Measurements from ENCODE around the gene HSF5. TPM values are rescaled to one million over a fixed set of nuclear protein-coding genes. Genes with fewer than 3 reads are reported as not detected.

The HSF5 gene
- total and polyA plus RNA-seq, 2 of the 4 experiments (the other 2 are of a cell fraction): not detected

DNA sequence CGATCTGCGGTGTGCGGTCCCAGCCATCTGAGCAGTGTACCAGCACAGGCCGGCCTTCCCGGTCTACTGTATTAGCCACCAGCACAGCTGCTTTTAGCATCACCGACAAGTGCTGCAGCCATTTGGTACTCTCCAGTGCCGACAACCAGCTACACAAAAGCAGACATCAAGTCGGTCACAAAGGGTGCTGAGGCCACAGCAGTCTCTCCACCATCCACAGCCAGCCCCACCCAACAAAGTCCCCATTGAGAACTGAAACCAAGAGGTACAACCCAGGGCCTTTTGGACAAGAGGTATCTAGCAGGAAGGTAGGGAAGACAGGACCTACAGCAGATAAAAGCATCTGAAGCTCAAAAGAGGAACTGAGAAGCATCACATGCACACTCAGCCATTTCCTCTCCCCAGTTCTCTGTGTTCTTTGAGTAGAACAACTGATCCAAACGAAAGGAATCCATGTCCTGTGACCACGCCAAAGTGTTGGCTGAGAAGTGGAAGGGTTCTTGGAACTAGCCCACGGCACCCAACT is 16.7 kb upstream of the HSF5 start:
- Histone ChIP-seq H2AK5ac (ENCODE audit: low read depth, low read length) (no peak overlapping the region), H3K18ac (ENCODE audit: low read depth, low read length) (no peak overlapping the region), H3K27ac (ENCODE audit: insufficient read depth, low read length) (no peak overlapping the region), H3K23ac (ENCODE audit: low read depth, low read length) (no peak overlapping the region), H3K4me1 (ENCODE audit: control insufficient read depth, insufficient read depth, low read length) (no peaks in the 10 kb centered on the region), H3K9ac (ENCODE audit: low read depth, low read length) (no peak overlapping the region), H2AFZ (replicated peaks; ENCODE audit: low read length, poor library complexity) (no peak overlapping the region), H3K36me3 (ENCODE audit: control insufficient read depth, insufficient read depth, low read length) (peaks cover 68% of the 10 kb centered on the region), H4K20me1 (ENCODE audit: insufficient read depth, low read length) (no peaks in the 10 kb centered on the region), H3K9me1 (ENCODE audit: insufficient read depth, low read length) (peaks cover 7% of the 10 kb centered on the region; the same call in 1 of the 2 replicates), H2BK5ac (ENCODE audit: low read depth, low read length, poor library complexity, severe bottlenecking) (no peak overlapping the region), H3K79me1 (ENCODE audit: low read depth in 1 of 2, low read length in 2 of 2) (peaks cover 0 to 8% of the 10 kb centered on the region in 2 experiments; a peak in 1 of 4 replicates), H3K27me3 (ENCODE audit: control insufficient read depth, insufficient read depth, low read length) (no peaks in the 10 kb centered on the region), H3K4me3 (ENCODE audit: insufficient read depth, low read depth, low read length) (no peak overlapping the region), H2BK120ac (ENCODE audit: low read depth, low read length) (no peak overlapping the region), H3K14ac (replicated peaks; ENCODE audit: low read depth, low read length) (no peak overlapping the region), H3K4ac (ENCODE audit: low read depth, low read length) (no peak overlapping the region), H3K4me2 (ENCODE audit: low read depth, low read length) (no peak overlapping the region), H2BK20ac (ENCODE audit: low read depth, low read length) (no peak overlapping the region), H2AK9ac (replicated peaks; ENCODE audit: low read depth, low read length, poor library complexity) (no peak overlapping the region), H4K5ac (ENCODE audit: low read depth, low read length) (no peak overlapping the region), H4K8ac (ENCODE audit: low read depth in 2 of 2, low read length in 2 of 2) (no peak overlapping the region), H4K91ac (ENCODE audit: insufficient read depth, low read depth, low read length) (no peak overlapping the region), H3K56ac (ENCODE audit: extremely low read depth, insufficient read depth, low read length) (no peak overlapping the region), H2BK15ac (ENCODE audit: low read depth, low read length) (no peak overlapping the region), H3K9me3 (ENCODE audit: control insufficient read depth, insufficient read depth, low read length) (no peaks in the 10 kb centered on the region)
- in situ Hi-C loops (cut with MboI; ENCODE audit: low sequenced_read_pairs) (no loop called here), intact Hi-C loops (cut with micrococcal nuclease) (no loop called here), dilution Hi-C loops (cut with HindIII; ENCODE audit: low sequenced_read_pairs, unreplicated experiment) (no loop called here)
- ATAC-seq (ENCODE audit: low read depth) (no peak), DNase-seq (no peak)
- ChIA-PET CTCF (no interaction called here), POLR2A (ENCODE audit: unreplicated experiment) (no interaction called here)
- WGBS, 2 experiments (ENCODE audit: extremely low coverage in 2 of 2, insufficient read length in 1 of 2): 98% methylated on average over 5 of the region's 11 CpGs; no CpG with 5 or more reads in 1 of the 2 experiments
- no TSS peak for BruUV-seq (replicated peaks)
- TF ChIP-seq, protein P1, sequence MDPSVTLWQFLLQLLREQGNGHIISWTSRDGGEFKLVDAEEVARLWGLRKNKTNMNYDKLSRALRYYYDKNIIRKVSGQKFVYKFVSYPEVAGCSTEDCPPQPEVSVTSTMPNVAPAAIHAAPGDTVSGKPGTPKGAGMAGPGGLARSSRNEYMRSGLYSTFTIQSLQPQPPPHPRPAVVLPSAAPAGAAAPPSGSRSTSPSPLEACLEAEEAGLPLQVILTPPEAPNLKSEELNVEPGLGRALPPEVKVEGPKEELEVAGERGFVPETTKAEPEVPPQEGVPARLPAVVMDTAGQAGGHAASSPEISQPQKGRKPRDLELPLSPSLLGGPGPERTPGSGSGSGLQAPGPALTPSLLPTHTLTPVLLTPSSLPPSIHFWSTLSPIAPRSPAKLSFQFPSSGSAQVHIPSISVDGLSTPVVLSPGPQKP (IDR thresholded peaks at IDR 0.05; ENCODE audit: borderline replicate concordance, low read depth, low read length): no peak
- no peak for TF ChIP-seq RCOR1 (IDR thresholded peaks at IDR 0.05; ENCODE audit: insufficient replicate concordance, low read length)
- TF ChIP-seq SMC3 (IDR thresholded peaks at IDR 0.05; ENCODE audit: low read depth, low read length): no peak
- TF ChIP-seq, protein P2, sequence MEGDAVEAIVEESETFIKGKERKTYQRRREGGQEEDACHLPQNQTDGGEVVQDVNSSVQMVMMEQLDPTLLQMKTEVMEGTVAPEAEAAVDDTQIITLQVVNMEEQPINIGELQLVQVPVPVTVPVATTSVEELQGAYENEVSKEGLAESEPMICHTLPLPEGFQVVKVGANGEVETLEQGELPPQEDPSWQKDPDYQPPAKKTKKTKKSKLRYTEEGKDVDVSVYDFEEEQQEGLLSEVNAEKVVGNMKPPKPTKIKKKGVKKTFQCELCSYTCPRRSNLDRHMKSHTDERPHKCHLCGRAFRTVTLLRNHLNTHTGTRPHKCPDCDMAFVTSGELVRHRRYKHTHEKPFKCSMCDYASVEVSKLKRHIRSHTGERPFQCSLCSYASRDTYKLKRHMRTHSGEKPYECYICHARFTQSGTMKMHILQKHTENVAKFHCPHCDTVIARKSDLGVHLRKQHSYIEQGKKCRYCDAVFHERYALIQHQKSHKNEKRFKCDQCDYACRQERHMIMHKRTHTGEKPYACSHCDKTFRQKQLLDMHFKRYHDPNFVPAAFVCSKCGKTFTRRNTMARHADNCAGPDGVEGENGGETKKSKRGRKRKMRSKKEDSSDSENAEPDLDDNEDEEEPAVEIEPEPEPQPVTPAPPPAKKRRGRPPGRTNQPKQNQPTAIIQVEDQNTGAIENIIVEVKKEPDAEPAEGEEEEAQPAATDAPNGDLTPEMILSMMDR (conservative IDR thresholded peaks at IDR 0.05; ENCODE audit: low read depth, low read length): no peak
- no peak for TF ChIP-seq CHD1 (IDR thresholded peaks at IDR 0.05; ENCODE audit: low read depth, low read length)
- no peak for TF ChIP-seq CEBPB (IDR thresholded peaks at IDR 0.05; ENCODE audit: low read depth, low read length)
- no peak for TF ChIP-seq FOS (IDR thresholded peaks at IDR 0.05; ENCODE audit: low read depth, low read length)
- no peak for TF ChIP-seq BHLHE40 (IDR thresholded peaks at IDR 0.05; ENCODE audit: low read depth, low read length)
- no peak for TF ChIP-seq RAD21 (IDR thresholded peaks at IDR 0.05; ENCODE audit: low read length)
- no peak for TF ChIP-seq NFE2L2 (IDR thresholded peaks at IDR 0.05; ENCODE audit: low read depth, low read length)
- TF ChIP-seq MAZ (IDR thresholded peaks at IDR 0.05; ENCODE audit: borderline replicate concordance, low read depth, low read length): no peak
- TF ChIP-seq, protein P3, sequence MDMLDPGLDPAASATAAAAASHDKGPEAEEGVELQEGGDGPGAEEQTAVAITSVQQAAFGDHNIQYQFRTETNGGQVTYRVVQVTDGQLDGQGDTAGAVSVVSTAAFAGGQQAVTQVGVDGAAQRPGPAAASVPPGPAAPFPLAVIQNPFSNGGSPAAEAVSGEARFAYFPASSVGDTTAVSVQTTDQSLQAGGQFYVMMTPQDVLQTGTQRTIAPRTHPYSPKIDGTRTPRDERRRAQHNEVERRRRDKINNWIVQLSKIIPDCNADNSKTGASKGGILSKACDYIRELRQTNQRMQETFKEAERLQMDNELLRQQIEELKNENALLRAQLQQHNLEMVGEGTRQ (IDR thresholded peaks at IDR 0.05; ENCODE audit: low read depth, low read length): no peak
- TF ChIP-seq POLR2A (IDR thresholded peaks at IDR 0.05; ENCODE audit: low read depth, low read length): no peak
- no peak for TF ChIP-seq MXI1 (IDR thresholded peaks at IDR 0.05; ENCODE audit: borderline replicate concordance, low read depth, low read length)

Measured in IMR-90 (cell line).